Body of pancreas (tissue), 4 donors: ENCODE data around the gene ZNF534.

ENCODE experiments used
- CTCF ChIP-seq, 7 experiments: fragments of 450-650 bp in 4 of 7; fragments of 200-600 bp in 3 of 7; sonication (generic) in 3 of 7; IDR thresholded peaks; one replicate each; pipeline ENCODE4 v1.5.1; 2016 to 2019; ENCODE audit warnings: antibody characterized with exemption in 7 of 7
- POLR2A ChIP-seq, 3 donors: fragments of 450-650 bp; IDR thresholded peaks; one replicate each; pipeline ENCODE4 v1.6.1; 2016; ENCODE audit warnings: antibody characterized with exemption in 3 of 3, mild to moderate bottlenecking in 2 of 3

GRCh38 chr19:52415711-52416110 lies 13.2 kb upstream of the ZNF534 start:
- TF ChIP-seq CTCF (IDR thresholded peaks at IDR 0.05), result no peak
- TF ChIP-seq POLR2A (IDR thresholded peaks at IDR 0.05), result no peak
